Vagina (tissue), 2 donors: ENCODE results near the gene PIGM. TPM values are rescaled to one million over a fixed set of nuclear protein-coding genes. Genes with fewer than 3 reads are reported as not detected.

Experiments
- DNase-seq, 2 donors: peaks; one replicate each; pipeline ENCODE4 v3.0.0-alpha.2; 2017; ENCODE audit errors: extremely low spot score in 2 of 2
- H3K27ac ChIP-seq: fragments of 200-600 bp; sonication (generic); one replicate; pipeline ENCODE4 v1.5.1; 2019
- H3K27me3 ChIP-seq: fragments of 200-600 bp; sonication (generic); one replicate; pipeline ENCODE4 v1.5.1; 2019
- H3K36me3 ChIP-seq, 2 donors: fragments of 200-600 bp; sonication (generic); one replicate each; pipeline ENCODE4 v1.5.1; 2017 to 2019
- H3K4me1 ChIP-seq: fragments of 200-600 bp; sonication (generic); one replicate; pipeline ENCODE4 v1.5.1; 2019
- H3K4me3 ChIP-seq, 2 donors: fragments of 200-600 bp; sonication (generic); 1 replicate in 1 of 2; 2 replicates in 1 of 2; pipeline ENCODE4 v1.5.1; 2016 to 2019
- H3K9me3 ChIP-seq: fragments of 200-600 bp; sonication (generic); one replicate; pipeline ENCODE4 v1.5.1; 2019
- CTCF ChIP-seq, 3 experiments: fragments of 450-650 bp in 2 of 3; fragments of 200-600 bp in 1 of 3; sonication (generic) in 1 of 3; IDR thresholded peaks; one replicate each; pipeline ENCODE4 v1.5.1; 2017 to 2019; ENCODE audit warnings: antibody characterized with exemption in 3 of 3, mild to moderate bottlenecking in 2 of 3, moderate library complexity in 2 of 3
- POLR2A ChIP-seq, 2 donors: fragments of 450-650 bp; IDR thresholded peaks; one replicate each; pipeline ENCODE4 v1.6.1; 2017; ENCODE audit warnings: antibody characterized with exemption in 2 of 2, mild to moderate bottlenecking in 2 of 2, moderate library complexity in 2 of 2
- POLR2AphosphoS5 ChIP-seq, 2 donors: sonication (generic); formaldehyde crosslinking; IDR thresholded peaks; one replicate each; pipeline ENCODE4 v1.9.0; 2017; ENCODE audit warnings: antibody characterized with exemption in 2 of 2, mild to moderate bottlenecking in 2 of 2, low read depth in 1 of 2; ENCODE audit not compliant: insufficient read depth in 1 of 2
- intact Hi-C: fragments of 100-400 bp; cut with DNase I; formaldehyde crosslinking; loops from one replicate; pipeline ENCODE4 v1.15.1; 2023
- total RNA-seq: library from RNA; depleted of rRNA; stranded (reverse); fragments of >200 nt; gene quantifications from one replicate; pipeline ENCODE4 v1.2.3, GENCODE V29; 2016

Gene PIGM
- total RNA-seq, 1 donor from 2014 or later: 2.7 TPM

DNA sequence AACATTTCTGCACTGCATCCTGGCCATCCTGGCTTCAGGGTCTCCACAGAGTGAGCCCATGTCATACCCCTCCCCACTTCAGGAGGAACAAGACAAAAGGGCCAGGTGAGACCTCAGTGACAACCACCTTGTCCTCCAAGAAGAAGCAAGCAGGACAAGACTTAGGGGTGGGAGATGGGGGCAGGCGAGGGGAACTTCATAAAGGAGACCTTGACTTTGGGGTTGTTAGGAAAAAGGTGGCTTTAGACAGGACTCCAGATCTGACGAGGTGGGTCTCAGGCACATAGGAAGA lies 53.7 kb downstream of the PIGM start:
- H3K27me3 ChIP-seq: no peaks in the 10 kb centered on the region
- H3K4me1 ChIP-seq: no peaks in the 10 kb centered on the region
- no peak overlapping the region for H3K27ac ChIP-seq
- no peak overlapping the region for H3K4me3 ChIP-seq
- TF ChIP-seq CTCF (IDR thresholded peaks at IDR 0.05): no peak
- TF ChIP-seq POLR2AphosphoS5 (IDR thresholded peaks at IDR 0.05; ENCODE audit: insufficient read depth in 1 of 2, low read depth in 1 of 2): no peak
- no peak for TF ChIP-seq POLR2A (IDR thresholded peaks at IDR 0.05)
- intact Hi-C loops: no loop called here
- no peaks in the 10 kb centered on the region for H3K9me3 ChIP-seq
- DNase-seq: peak; percentile 16 to 54
- H3K36me3 ChIP-seq: no peaks in the 10 kb centered on the region

DNA sequence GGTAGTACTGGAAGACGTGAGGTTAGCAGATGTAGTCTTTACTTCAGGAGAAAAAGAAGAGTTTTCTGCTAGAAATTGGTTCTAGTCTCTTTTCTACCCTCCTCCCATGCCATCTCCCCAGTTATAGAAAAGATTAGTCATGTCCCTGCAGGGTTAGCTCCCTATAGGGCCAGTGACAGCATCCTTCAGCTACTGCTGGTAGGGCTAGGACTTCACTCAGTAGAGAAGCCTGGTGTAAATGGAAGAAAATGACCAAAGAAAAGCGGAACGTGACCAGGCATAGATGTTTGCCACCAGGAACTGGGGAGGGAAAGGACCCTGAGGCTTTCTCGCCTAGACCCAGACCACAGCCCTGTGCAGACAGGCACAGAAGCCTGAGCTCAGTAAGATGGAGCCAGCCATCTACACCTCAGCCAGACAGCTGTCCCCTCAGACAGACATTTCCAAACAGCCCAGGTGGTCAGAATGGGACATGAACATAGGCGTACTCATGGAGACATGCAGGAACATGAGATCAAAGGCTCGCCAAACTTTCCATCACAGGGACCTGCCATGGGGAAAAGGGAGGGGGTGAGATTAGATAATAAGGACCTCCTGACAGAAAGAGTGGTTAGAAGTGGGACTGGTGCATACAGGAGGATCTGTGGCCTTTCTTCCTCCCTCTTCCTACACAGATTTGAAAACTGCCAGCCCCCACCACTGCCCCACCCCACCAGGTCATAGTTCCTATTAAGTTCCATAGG lies 54.3 kb downstream of the PIGM start:
- H3K27me3 ChIP-seq: no peaks in the 10 kb centered on the region
- TF ChIP-seq CTCF (IDR thresholded peaks at IDR 0.05) (no peak), POLR2AphosphoS5 (IDR thresholded peaks at IDR 0.05; ENCODE audit: insufficient read depth in 1 of 2, low read depth in 1 of 2) (no peak), POLR2A (IDR thresholded peaks at IDR 0.05) (no peak)
- H3K4me3 ChIP-seq: no peak overlapping the region
- H3K27ac ChIP-seq: no peak overlapping the region
- intact Hi-C loops: no loop called here
- no peaks in the 10 kb centered on the region for H3K9me3 ChIP-seq
- no peaks in the 10 kb centered on the region for H3K36me3 ChIP-seq
- H3K4me1 ChIP-seq: no peaks in the 10 kb centered on the region
- peak; percentile 77 to 84 for DNase-seq

Other genes starting within 250 kb of the PIGM start
- gene FCRL6, start 229.6 kb downstream of the PIGM start, total RNA-seq: not detected
- gene SLAMF8, start 205.1 kb downstream of the PIGM start, total RNA-seq: 1.5 TPM
- gene VSIG8, start 169.3 kb downstream of the PIGM start, total RNA-seq: not detected
- gene CFAP45, start 131.8 kb downstream of the PIGM start, total RNA-seq: not detected
- 290 TPM for gene TAGLN2, start 106.5 kb downstream of the PIGM start, total RNA-seq
- gene IGSF9, start 86.4 kb downstream of the PIGM start, total RNA-seq: 5.6 TPM
- not detected for gene SLAMF9, start 77.8 kb downstream of the PIGM start, total RNA-seq
- not detected for gene KCNJ10, start 38.2 kb upstream of the PIGM start, total RNA-seq
- not detected for gene KCNJ9, start 49.5 kb upstream of the PIGM start, total RNA-seq
- gene IGSF8, start 66.6 kb upstream of the PIGM start, total RNA-seq: 21.6 TPM
- 11.0 TPM for gene ATP1A2, start 83.8 kb upstream of the PIGM start, total RNA-seq
- not detected for gene ATP1A4, start 119.6 kb upstream of the PIGM start, total RNA-seq
- gene CASQ1, start 158.6 kb upstream of the PIGM start, total RNA-seq: not detected
- gene PEA15, start 173.4 kb upstream of the PIGM start, total RNA-seq: 89.1 TPM
- 145 TPM for gene DCAF8, start 230.6 kb upstream of the PIGM start, total RNA-seq